Endothelial cell of umbilical vein (primary cell): Measurements from ENCODE around the gene TMEM121B. TPM values are rescaled to one million over a fixed set of nuclear protein-coding genes. Genes with fewer than 3 reads are reported as not detected.

Experiments
- BruUV-seq: library from RNA; stranded (reverse); fragments of 400-500 nt; replicated peaks from 2 replicates; lab custom pipeline; 2021; lab: Mats Ljungman, UMichigan
- CTCF ChIA-PET: fragments of 300-600, 350-600 bp; sonication (Branson Sonifier 250); formaldehyde crosslinking; loops from one replicate; lab custom pipeline; 2021; ENCODE audit warnings: antibody characterized with exemption, inconsistent platforms; lab: Charles Lee
- POLR2A ChIA-PET: fragments of 300-600, 350-600 bp; sonication (Branson Sonifier 250); formaldehyde crosslinking; loops from one replicate; lab custom pipeline; 2021; ENCODE audit warnings: antibody characterized with exemption, inconsistent platforms; lab: Charles Lee
- DNase-seq: peaks from one replicate; pipeline ENCODE4 v3.0.0-alpha.2; 2011; ENCODE audit warnings: low read depth, low spot score
- FAIRE-seq: peaks from 2 replicates; lab custom pipeline; 2011; peaks lifted over from hg19 to GRCh38; lab: Jason Lieb, UNC
- H2AFZ ChIP-seq: 2 replicates; pipeline ENCODE4 v1.6.0; 2012; ENCODE audit warnings: low read depth, low read length, control low read depth, inconsistent platforms
- H3K27ac ChIP-seq: 2 replicates; pipeline ENCODE4 v1.5.1; 2011; ENCODE audit warnings: low read depth, mild to moderate bottlenecking, control low read depth, low read length, moderate library complexity; ENCODE audit not compliant: insufficient read depth
- H3K27me3 ChIP-seq, 2 experiments: 2 replicates each; pipeline versions ENCODE4 v1.6.0 to v1.6.1; 2011; ENCODE audit warnings: low read length in 2 of 2, mixed read lengths in 1 of 2; ENCODE audit not compliant: control insufficient read depth in 2 of 2, insufficient read depth in 2 of 2
- H3K36me3 ChIP-seq, 2 experiments: 2 replicates in 1 of 2; 3 replicates in 1 of 2; pipeline ENCODE4 v1.5.1; 2011; ENCODE audit warnings: low read length in 2 of 2, mild to moderate bottlenecking in 1 of 2, moderate library complexity in 1 of 2; ENCODE audit not compliant: control insufficient read depth in 2 of 2, insufficient read depth in 2 of 2; ENCODE audit errors: extremely low read depth in 1 of 2
- H3K4me1 ChIP-seq: 3 replicates; pipeline ENCODE4 v1.5.1; 2011; ENCODE audit warnings: mild to moderate bottlenecking, low read length; ENCODE audit not compliant: control insufficient read depth, insufficient read depth; ENCODE audit errors: extremely low read depth
- H3K4me2 ChIP-seq: 2 replicates; pipeline ENCODE4 v1.6.1; 2011; ENCODE audit warnings: low read length, control low read depth, mixed read lengths; ENCODE audit not compliant: insufficient read depth
- H3K4me3 ChIP-seq, 3 experiments: fragments of 200-600 bp in 1 of 3; sonication (generic), shearing (Covaris generic) in 1 of 3; replicated peaks in 1 of 3; 2 replicates each; pipeline ENCODE4 v1.5.1; 2011 to 2016; ENCODE audit warnings: control low read depth in 3 of 3, low read length in 3 of 3, mild to moderate bottlenecking in 2 of 3, inconsistent platforms in 1 of 3, low read depth in 1 of 3, moderate library complexity in 1 of 3; ENCODE audit not compliant: insufficient read depth in 1 of 3
- H3K79me2 ChIP-seq: 2 replicates; pipeline ENCODE4 v1.6.0; 2012; ENCODE audit warnings: low read length, inconsistent platforms; ENCODE audit not compliant: control insufficient read depth, insufficient read depth
- H3K9ac ChIP-seq: replicated peaks from 2 replicates; pipeline ENCODE3; 2011; ENCODE audit warnings: low read length, control low read depth; ENCODE audit not compliant: insufficient read depth; ENCODE audit errors: extremely low read depth
- H3K9me1 ChIP-seq: replicated peaks from 3 replicates; pipeline ENCODE4 v1.6.0; 2011; ENCODE audit warnings: mild to moderate bottlenecking, low read length; ENCODE audit not compliant: control insufficient read depth, insufficient read depth; ENCODE audit errors: extremely low read depth
- H3K9me3 ChIP-seq: replicated peaks from 2 replicates; pipeline ENCODE4 v1.5.1; 2012; ENCODE audit warnings: low read length, inconsistent platforms; ENCODE audit not compliant: control insufficient read depth, insufficient read depth
- H4K20me1 ChIP-seq: replicated peaks from 2 replicates; pipeline ENCODE3; 2011; ENCODE audit warnings: mild to moderate bottlenecking, low read length; ENCODE audit not compliant: control insufficient read depth, insufficient read depth; ENCODE audit errors: extremely low read depth
- EZH2 ChIP-seq: IDR thresholded peaks from 2 replicates; pipeline ENCODE4 v1.6.1; 2012; ENCODE audit warnings: borderline replicate concordance, low read depth, mild to moderate bottlenecking, moderate library complexity, low read length, inconsistent platforms; ENCODE audit not compliant: severe bottlenecking
- FOS ChIP-seq: IDR thresholded peaks from 2 replicates; pipeline ENCODE4 v1.6.1; 2011; ENCODE audit warnings: mild to moderate bottlenecking, low read length, moderate library complexity, borderline replicate concordance; ENCODE audit not compliant: insufficient read depth
- JUN ChIP-seq: IDR thresholded peaks from 2 replicates; pipeline ENCODE4 v1.6.1; 2011; ENCODE audit warnings: borderline replicate concordance, low read depth; ENCODE audit not compliant: insufficient read length, insufficient read depth
- MYC ChIP-seq: IDR thresholded peaks from one replicate; pipeline ENCODE4 v1.6.1; 2011; ENCODE audit warnings: mild to moderate bottlenecking, low read depth, low read length
- POLR2A ChIP-seq: IDR thresholded peaks from 2 replicates; pipeline ENCODE4 v1.6.1; 2012; ENCODE audit warnings: low read depth, mild to moderate bottlenecking, control low read depth, low read length
- POLR2AphosphoS5 ChIP-seq: IDR thresholded peaks from 2 replicates; pipeline ENCODE4 v1.6.1; 2012; ENCODE audit warnings: low read depth, mild to moderate bottlenecking, control low read depth, low read length, moderate library complexity; ENCODE audit not compliant: insufficient read depth
- dilution Hi-C: fragments of 300-500 bp; cut with MboI; formaldehyde crosslinking; loops from one replicate; pipeline ENCODE4 v1.15.0; 2019; ENCODE audit warnings: low sequenced_read_pairs; ENCODE audit not compliant: extremely low pct_ligation_motif_present
- intact Hi-C: fragments of 100-400 bp; cut with micrococcal nuclease; formaldehyde crosslinking; loops from one replicate; pipeline ENCODE4 v1.10.0; 2022
- polyA plus RNA-seq, 4 experiments: library from polyadenylated mRNA; depleted of rRNA in 3 of 4; stranded (reverse) in 3 of 4; unstranded in 1 of 4; fragments of >200 nt; gene quantifications; 2 replicates each; pipeline versions ENCODE4 v1.2.1 to v1.2.3, GENCODE V29; 2011 to 2012; ENCODE audit warnings: missing spikeins in 1 of 4
- total RNA-seq: library from RNA; stranded (reverse); gene quantifications from 2 replicates; pipeline ENCODE4 v1.2.3, GENCODE V29; 2021
- TF ChIP-seq, protein P1 (sequence below), 2 donors: IDR thresholded peaks; 1 replicate in 1 of 2; 2 replicates in 1 of 2; pipeline ENCODE4 v1.5.1; 2011; ENCODE audit warnings: low read length in 2 of 2, mild to moderate bottlenecking in 2 of 2, moderate library complexity in 2 of 2, control low read depth in 1 of 2, inconsistent platforms in 1 of 2, low read depth in 1 of 2; ENCODE audit not compliant: insufficient read depth in 1 of 2; ENCODE audit errors: extremely low read depth in 1 of 2

TMEM121B gene
- total and polyA plus RNA-seq, 2 donors (not counting 3 experiments of a cell fraction or from before 2014, with no cell fraction given) = 0.18 to 0.33 TPM

DNA sequence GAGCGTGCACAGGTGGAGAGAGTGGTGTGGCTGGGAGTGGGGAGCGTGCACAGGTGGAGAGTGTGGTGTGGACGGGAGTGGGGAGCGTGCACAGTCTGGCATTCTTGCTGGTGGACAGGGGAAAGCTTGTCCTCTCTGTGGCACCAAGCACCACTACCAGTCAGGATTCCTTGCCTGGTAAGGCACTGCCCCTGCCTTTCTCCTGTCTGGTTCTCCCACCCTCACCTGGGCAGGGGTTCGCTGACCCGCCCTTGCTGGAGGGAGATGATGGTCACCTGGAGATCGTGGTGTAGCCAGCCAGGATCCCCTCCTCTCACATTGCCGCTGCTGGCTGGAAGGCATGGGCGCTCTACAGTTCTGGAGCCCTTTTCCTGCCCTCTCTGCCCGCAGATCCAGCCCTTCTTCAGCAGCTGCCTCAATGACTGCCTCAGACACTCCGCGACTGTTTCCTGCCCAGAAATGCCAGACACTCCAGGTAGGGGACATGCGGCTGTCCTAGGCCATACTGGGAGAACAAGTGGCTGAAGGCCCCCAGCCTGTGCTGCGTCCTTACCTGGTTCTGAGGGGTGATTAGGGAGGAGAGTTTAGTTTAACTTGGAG, 16.7 kb downstream of the TMEM121B start:
- Histone ChIP-seq H3K9ac (no peak overlapping the region), H3K9me3 (no peaks in the 10 kb centered on the region), H3K4me1 (no peaks in the 10 kb centered on the region), H4K20me1 (no peaks in the 10 kb centered on the region), H3K4me2 (no peak overlapping the region), H3K27me3 (no peaks in the 10 kb centered on the region), H3K36me3 (peaks cover 2 to 18% of the 10 kb centered on the region in 2 experiments), H2AFZ (no peak overlapping the region), H3K4me3 (no peak overlapping the region), H3K27ac (no peak overlapping the region), H3K9me1 (no peaks in the 10 kb centered on the region), H3K79me2 (no peaks in the 10 kb centered on the region)
- BruUV-seq = no TSS peak
- dilution Hi-C loops (no loop called here), intact Hi-C loops (no loop called here)
- POLR2A ChIA-PET = no interaction called here
- CTCF ChIA-PET = no interaction called here
- DNase-seq (no peak), FAIRE-seq (no peak)
- TF ChIP-seq MYC (no peak), JUN (no peak), POLR2AphosphoS5 (no peak), FOS (no peak), EZH2 (no peak), POLR2A (no peak)
- TF ChIP-seq, protein P1, sequence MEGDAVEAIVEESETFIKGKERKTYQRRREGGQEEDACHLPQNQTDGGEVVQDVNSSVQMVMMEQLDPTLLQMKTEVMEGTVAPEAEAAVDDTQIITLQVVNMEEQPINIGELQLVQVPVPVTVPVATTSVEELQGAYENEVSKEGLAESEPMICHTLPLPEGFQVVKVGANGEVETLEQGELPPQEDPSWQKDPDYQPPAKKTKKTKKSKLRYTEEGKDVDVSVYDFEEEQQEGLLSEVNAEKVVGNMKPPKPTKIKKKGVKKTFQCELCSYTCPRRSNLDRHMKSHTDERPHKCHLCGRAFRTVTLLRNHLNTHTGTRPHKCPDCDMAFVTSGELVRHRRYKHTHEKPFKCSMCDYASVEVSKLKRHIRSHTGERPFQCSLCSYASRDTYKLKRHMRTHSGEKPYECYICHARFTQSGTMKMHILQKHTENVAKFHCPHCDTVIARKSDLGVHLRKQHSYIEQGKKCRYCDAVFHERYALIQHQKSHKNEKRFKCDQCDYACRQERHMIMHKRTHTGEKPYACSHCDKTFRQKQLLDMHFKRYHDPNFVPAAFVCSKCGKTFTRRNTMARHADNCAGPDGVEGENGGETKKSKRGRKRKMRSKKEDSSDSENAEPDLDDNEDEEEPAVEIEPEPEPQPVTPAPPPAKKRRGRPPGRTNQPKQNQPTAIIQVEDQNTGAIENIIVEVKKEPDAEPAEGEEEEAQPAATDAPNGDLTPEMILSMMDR (IDR thresholded peaks at IDR 0.05; ENCODE audit: extremely low read depth in 1 of 2, insufficient read depth in 1 of 2, low read depth in 1 of 2, low read length in 2 of 2) = no peak
